Endothelial cell of umbilical vein (primary cell): ENCODE data around the gene SYNDIG1. TPM values are rescaled to one million over a fixed set of nuclear protein-coding genes. Genes with fewer than 3 reads are reported as not detected.

Experiments
- BruUV-seq: library from RNA; stranded (reverse); fragments of 400-500 nt; replicated peaks from 2 replicates; lab custom pipeline; 2021; lab: Mats Ljungman, UMichigan
- CTCF ChIA-PET: fragments of 300-600, 350-600 bp; sonication (Branson Sonifier 250); formaldehyde crosslinking; loops from one replicate; lab custom pipeline; 2021; ENCODE audit warnings: antibody characterized with exemption, inconsistent platforms; lab: Charles Lee
- POLR2A ChIA-PET: fragments of 300-600, 350-600 bp; sonication (Branson Sonifier 250); formaldehyde crosslinking; loops from one replicate; lab custom pipeline; 2021; ENCODE audit warnings: antibody characterized with exemption, inconsistent platforms; lab: Charles Lee
- DNase-seq: peaks from one replicate; pipeline ENCODE4 v3.0.0-alpha.2; 2011; ENCODE audit warnings: low read depth, low spot score
- FAIRE-seq: peaks from 2 replicates; lab custom pipeline; 2011; peaks lifted over from hg19 to GRCh38; lab: Jason Lieb, UNC
- H2AFZ ChIP-seq: 2 replicates; pipeline ENCODE4 v1.6.0; 2012; ENCODE audit warnings: low read depth, low read length, control low read depth, inconsistent platforms
- H3K27ac ChIP-seq: 2 replicates; pipeline ENCODE4 v1.5.1; 2011; ENCODE audit warnings: low read depth, mild to moderate bottlenecking, control low read depth, low read length, moderate library complexity; ENCODE audit not compliant: insufficient read depth
- H3K27me3 ChIP-seq, 2 experiments: 2 replicates each; pipeline versions ENCODE4 v1.6.0 to v1.6.1; 2011; ENCODE audit warnings: low read length in 2 of 2, mixed read lengths in 1 of 2; ENCODE audit not compliant: control insufficient read depth in 2 of 2, insufficient read depth in 2 of 2
- H3K36me3 ChIP-seq, 2 experiments: 2 replicates in 1 of 2; 3 replicates in 1 of 2; pipeline ENCODE4 v1.5.1; 2011; ENCODE audit warnings: low read length in 2 of 2, mild to moderate bottlenecking in 1 of 2, moderate library complexity in 1 of 2; ENCODE audit not compliant: control insufficient read depth in 2 of 2, insufficient read depth in 2 of 2; ENCODE audit errors: extremely low read depth in 1 of 2
- H3K4me1 ChIP-seq: 3 replicates; pipeline ENCODE4 v1.5.1; 2011; ENCODE audit warnings: mild to moderate bottlenecking, low read length; ENCODE audit not compliant: control insufficient read depth, insufficient read depth; ENCODE audit errors: extremely low read depth
- H3K4me2 ChIP-seq: 2 replicates; pipeline ENCODE4 v1.6.1; 2011; ENCODE audit warnings: low read length, control low read depth, mixed read lengths; ENCODE audit not compliant: insufficient read depth
- H3K4me3 ChIP-seq, 3 experiments: fragments of 200-600 bp in 1 of 3; sonication (generic), shearing (Covaris generic) in 1 of 3; replicated peaks in 1 of 3; 2 replicates each; pipeline ENCODE4 v1.5.1; 2011 to 2016; ENCODE audit warnings: control low read depth in 3 of 3, low read length in 3 of 3, mild to moderate bottlenecking in 2 of 3, inconsistent platforms in 1 of 3, low read depth in 1 of 3, moderate library complexity in 1 of 3; ENCODE audit not compliant: insufficient read depth in 1 of 3
- H3K79me2 ChIP-seq: 2 replicates; pipeline ENCODE4 v1.6.0; 2012; ENCODE audit warnings: low read length, inconsistent platforms; ENCODE audit not compliant: control insufficient read depth, insufficient read depth
- H3K9ac ChIP-seq: replicated peaks from 2 replicates; pipeline ENCODE3; 2011; ENCODE audit warnings: low read length, control low read depth; ENCODE audit not compliant: insufficient read depth; ENCODE audit errors: extremely low read depth
- H3K9me1 ChIP-seq: replicated peaks from 3 replicates; pipeline ENCODE4 v1.6.0; 2011; ENCODE audit warnings: mild to moderate bottlenecking, low read length; ENCODE audit not compliant: control insufficient read depth, insufficient read depth; ENCODE audit errors: extremely low read depth
- H3K9me3 ChIP-seq: replicated peaks from 2 replicates; pipeline ENCODE4 v1.5.1; 2012; ENCODE audit warnings: low read length, inconsistent platforms; ENCODE audit not compliant: control insufficient read depth, insufficient read depth
- H4K20me1 ChIP-seq: replicated peaks from 2 replicates; pipeline ENCODE3; 2011; ENCODE audit warnings: mild to moderate bottlenecking, low read length; ENCODE audit not compliant: control insufficient read depth, insufficient read depth; ENCODE audit errors: extremely low read depth
- EZH2 ChIP-seq: IDR thresholded peaks from 2 replicates; pipeline ENCODE4 v1.6.1; 2012; ENCODE audit warnings: borderline replicate concordance, low read depth, mild to moderate bottlenecking, moderate library complexity, low read length, inconsistent platforms; ENCODE audit not compliant: severe bottlenecking
- FOS ChIP-seq: IDR thresholded peaks from 2 replicates; pipeline ENCODE4 v1.6.1; 2011; ENCODE audit warnings: mild to moderate bottlenecking, low read length, moderate library complexity, borderline replicate concordance; ENCODE audit not compliant: insufficient read depth
- GATA2 ChIP-seq: IDR thresholded peaks from 2 replicates; pipeline ENCODE4 v1.7.0; 2011; ENCODE audit warnings: low read depth, mild to moderate bottlenecking, moderate library complexity, mixed read lengths, low read length; ENCODE audit not compliant: insufficient read length, insufficient read depth
- JUN ChIP-seq: IDR thresholded peaks from 2 replicates; pipeline ENCODE4 v1.6.1; 2011; ENCODE audit warnings: borderline replicate concordance, low read depth; ENCODE audit not compliant: insufficient read length, insufficient read depth
- MYC ChIP-seq: IDR thresholded peaks from one replicate; pipeline ENCODE4 v1.6.1; 2011; ENCODE audit warnings: mild to moderate bottlenecking, low read depth, low read length
- POLR2A ChIP-seq: IDR thresholded peaks from 2 replicates; pipeline ENCODE4 v1.6.1; 2012; ENCODE audit warnings: low read depth, mild to moderate bottlenecking, control low read depth, low read length
- POLR2AphosphoS5 ChIP-seq: IDR thresholded peaks from 2 replicates; pipeline ENCODE4 v1.6.1; 2012; ENCODE audit warnings: low read depth, mild to moderate bottlenecking, control low read depth, low read length, moderate library complexity; ENCODE audit not compliant: insufficient read depth
- dilution Hi-C: fragments of 300-500 bp; cut with MboI; formaldehyde crosslinking; loops from one replicate; pipeline ENCODE4 v1.15.0; 2019; ENCODE audit warnings: low sequenced_read_pairs; ENCODE audit not compliant: extremely low pct_ligation_motif_present
- intact Hi-C: fragments of 100-400 bp; cut with micrococcal nuclease; formaldehyde crosslinking; loops from one replicate; pipeline ENCODE4 v1.10.0; 2022
- polyA plus RNA-seq, 4 experiments: library from polyadenylated mRNA; depleted of rRNA in 3 of 4; stranded (reverse) in 3 of 4; unstranded in 1 of 4; fragments of >200 nt; gene quantifications; 2 replicates each; pipeline versions ENCODE4 v1.2.1 to v1.2.3, GENCODE V29; 2011 to 2012; ENCODE audit warnings: missing spikeins in 1 of 4
- total RNA-seq: library from RNA; stranded (reverse); gene quantifications from 2 replicates; pipeline ENCODE4 v1.2.3, GENCODE V29; 2021
- TF ChIP-seq, protein P1 (sequence below): IDR thresholded peaks from 2 replicates; pipeline ENCODE4 v1.6.1; 2011; ENCODE audit not compliant: insufficient read depth, insufficient read length
- TF ChIP-seq, protein P2 (sequence below), 2 donors: IDR thresholded peaks; 1 replicate in 1 of 2; 2 replicates in 1 of 2; pipeline ENCODE4 v1.5.1; 2011; ENCODE audit warnings: low read length in 2 of 2, mild to moderate bottlenecking in 2 of 2, moderate library complexity in 2 of 2, control low read depth in 1 of 2, inconsistent platforms in 1 of 2, low read depth in 1 of 2; ENCODE audit not compliant: insufficient read depth in 1 of 2; ENCODE audit errors: extremely low read depth in 1 of 2

SYNDIG1 gene
- total and polyA plus RNA-seq, 2 donors (not counting 3 experiments of a cell fraction or from before 2014, with no cell fraction given), result not detected

DNA sequence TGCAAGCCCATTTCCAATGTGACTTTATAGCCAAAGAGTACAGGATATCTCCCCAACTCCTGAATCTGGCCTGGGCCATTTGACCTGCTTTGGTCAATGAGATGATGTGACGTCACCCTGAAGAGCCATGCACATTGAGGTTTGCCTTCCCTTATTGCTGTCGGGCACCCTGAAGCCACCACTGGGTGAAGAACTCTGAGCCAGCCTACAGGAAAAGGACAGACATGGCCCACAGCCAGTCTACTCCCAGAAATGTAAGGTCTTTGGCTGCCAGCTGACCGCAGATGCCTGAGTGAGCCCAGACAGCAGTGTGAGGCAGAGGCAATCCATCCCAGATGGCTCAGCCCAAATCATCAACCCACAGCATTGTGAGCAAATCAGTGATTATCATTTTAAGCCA is 3.7 kb upstream of the SYNDIG1 start:
- Histone ChIP-seq H3K9me3 (no peaks in the 10 kb centered on the region), H3K27ac (no peak overlapping the region), H3K36me3 (no peaks in the 10 kb centered on the region), H3K27me3 (peaks cover 11 to 20% of the 10 kb centered on the region in 2 experiments), H3K4me1 (no peaks in the 10 kb centered on the region), H3K4me3 (no peak overlapping the region), H4K20me1 (no peaks in the 10 kb centered on the region), H3K9ac (no peak overlapping the region), H3K4me2 (no peak overlapping the region), H3K79me2 (no peaks in the 10 kb centered on the region), H2AFZ (no peak overlapping the region), H3K9me1 (no peaks in the 10 kb centered on the region)
- no peak for FAIRE-seq
- DNase-seq, result no peak
- BruUV-seq, result no TSS peak
- POLR2A ChIA-PET, result no interaction called here
- intact Hi-C loops (no loop called here), dilution Hi-C loops (no loop called here)
- CTCF ChIA-PET, result no interaction called here
- TF ChIP-seq, protein P1, sequence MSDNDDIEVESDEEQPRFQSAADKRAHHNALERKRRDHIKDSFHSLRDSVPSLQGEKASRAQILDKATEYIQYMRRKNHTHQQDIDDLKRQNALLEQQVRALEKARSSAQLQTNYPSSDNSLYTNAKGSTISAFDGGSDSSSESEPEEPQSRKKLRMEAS, result no peak
- TF ChIP-seq MYC (no peak), POLR2AphosphoS5 (no peak), JUN (no peak), GATA2 (no peak), FOS (no peak), EZH2 (no peak), POLR2A (no peak)
- TF ChIP-seq, protein P2, sequence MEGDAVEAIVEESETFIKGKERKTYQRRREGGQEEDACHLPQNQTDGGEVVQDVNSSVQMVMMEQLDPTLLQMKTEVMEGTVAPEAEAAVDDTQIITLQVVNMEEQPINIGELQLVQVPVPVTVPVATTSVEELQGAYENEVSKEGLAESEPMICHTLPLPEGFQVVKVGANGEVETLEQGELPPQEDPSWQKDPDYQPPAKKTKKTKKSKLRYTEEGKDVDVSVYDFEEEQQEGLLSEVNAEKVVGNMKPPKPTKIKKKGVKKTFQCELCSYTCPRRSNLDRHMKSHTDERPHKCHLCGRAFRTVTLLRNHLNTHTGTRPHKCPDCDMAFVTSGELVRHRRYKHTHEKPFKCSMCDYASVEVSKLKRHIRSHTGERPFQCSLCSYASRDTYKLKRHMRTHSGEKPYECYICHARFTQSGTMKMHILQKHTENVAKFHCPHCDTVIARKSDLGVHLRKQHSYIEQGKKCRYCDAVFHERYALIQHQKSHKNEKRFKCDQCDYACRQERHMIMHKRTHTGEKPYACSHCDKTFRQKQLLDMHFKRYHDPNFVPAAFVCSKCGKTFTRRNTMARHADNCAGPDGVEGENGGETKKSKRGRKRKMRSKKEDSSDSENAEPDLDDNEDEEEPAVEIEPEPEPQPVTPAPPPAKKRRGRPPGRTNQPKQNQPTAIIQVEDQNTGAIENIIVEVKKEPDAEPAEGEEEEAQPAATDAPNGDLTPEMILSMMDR (IDR thresholded peaks at IDR 0.05; ENCODE audit: extremely low read depth in 1 of 2, insufficient read depth in 1 of 2, low read depth in 1 of 2, low read length in 2 of 2), result no peak
